GM12865 (cell line): ENCODE results near the gene ARHGAP12.
"Not testable (repeated sequence)": the region's sequence is repeated elsewhere in the genome, so short reads cannot be mapped to it uniquely, and the experiment has no call there.

Source experiments
- DNase-seq: peaks from one replicate; pipeline ENCODE4 v3.0.0; 2010; ENCODE audit warnings: low read depth
- H3K4me3 ChIP-seq: 2 replicates; pipeline ENCODE4 v1.5.1; 2011; ENCODE audit warnings: mild to moderate bottlenecking, low read depth, low read length, control low read depth
- TF ChIP-seq, protein P1 (sequence below): IDR thresholded peaks from 2 replicates; pipeline ENCODE4 v1.5.1; 2011; ENCODE audit warnings: low read length, control low read depth, low read depth, inconsistent platforms; ENCODE audit not compliant: insufficient read depth; ENCODE audit errors: missing control alignments

Gene ARHGAP12

DNA sequence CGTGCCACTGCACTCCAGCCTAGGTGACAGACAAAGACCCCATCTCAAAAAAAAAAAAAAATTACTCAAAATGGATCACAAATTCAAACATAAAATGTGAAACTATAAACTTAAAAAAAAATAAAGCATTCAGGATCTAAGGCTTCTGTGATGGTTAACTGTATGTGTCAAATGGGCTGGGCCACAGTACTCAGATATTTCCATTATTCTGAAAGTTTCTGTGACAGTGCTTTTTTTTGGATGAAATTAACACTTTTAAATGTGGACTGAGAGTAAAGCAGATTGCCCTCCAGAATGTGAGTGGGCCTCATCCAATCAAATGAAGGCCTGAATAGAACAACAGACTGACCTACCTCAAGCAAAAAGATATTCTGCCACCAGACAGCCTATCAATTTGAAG is 26.0 kb downstream of the ARHGAP12 start:
- TF ChIP-seq, protein P1, sequence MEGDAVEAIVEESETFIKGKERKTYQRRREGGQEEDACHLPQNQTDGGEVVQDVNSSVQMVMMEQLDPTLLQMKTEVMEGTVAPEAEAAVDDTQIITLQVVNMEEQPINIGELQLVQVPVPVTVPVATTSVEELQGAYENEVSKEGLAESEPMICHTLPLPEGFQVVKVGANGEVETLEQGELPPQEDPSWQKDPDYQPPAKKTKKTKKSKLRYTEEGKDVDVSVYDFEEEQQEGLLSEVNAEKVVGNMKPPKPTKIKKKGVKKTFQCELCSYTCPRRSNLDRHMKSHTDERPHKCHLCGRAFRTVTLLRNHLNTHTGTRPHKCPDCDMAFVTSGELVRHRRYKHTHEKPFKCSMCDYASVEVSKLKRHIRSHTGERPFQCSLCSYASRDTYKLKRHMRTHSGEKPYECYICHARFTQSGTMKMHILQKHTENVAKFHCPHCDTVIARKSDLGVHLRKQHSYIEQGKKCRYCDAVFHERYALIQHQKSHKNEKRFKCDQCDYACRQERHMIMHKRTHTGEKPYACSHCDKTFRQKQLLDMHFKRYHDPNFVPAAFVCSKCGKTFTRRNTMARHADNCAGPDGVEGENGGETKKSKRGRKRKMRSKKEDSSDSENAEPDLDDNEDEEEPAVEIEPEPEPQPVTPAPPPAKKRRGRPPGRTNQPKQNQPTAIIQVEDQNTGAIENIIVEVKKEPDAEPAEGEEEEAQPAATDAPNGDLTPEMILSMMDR = no peak
- H3K4me3 ChIP-seq = no peak overlapping the region
- DNase-seq = no peak

DNA sequence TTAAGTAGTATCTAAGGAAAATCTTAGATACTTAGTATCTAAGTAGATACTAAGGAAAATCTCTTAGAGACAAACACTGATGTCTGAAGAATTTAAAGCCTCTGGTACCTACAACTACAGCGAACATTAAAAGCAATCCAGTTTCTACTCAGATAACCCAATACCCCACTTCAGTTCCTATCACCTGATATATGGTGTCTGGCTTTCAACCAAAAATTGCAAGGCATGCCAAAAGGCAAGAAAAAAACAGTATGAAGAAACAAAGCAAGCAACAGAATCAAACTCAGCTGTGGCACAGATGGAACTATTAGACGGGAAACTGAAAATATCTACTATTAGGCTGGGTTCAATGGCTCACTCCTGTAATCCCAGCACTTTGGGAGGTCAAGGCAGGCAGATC is 31.1 kb downstream of the ARHGAP12 start:
- DNase-seq = no peak
- no peak overlapping the region for H3K4me3 ChIP-seq
- TF ChIP-seq, protein P1 = no peak

DNA sequence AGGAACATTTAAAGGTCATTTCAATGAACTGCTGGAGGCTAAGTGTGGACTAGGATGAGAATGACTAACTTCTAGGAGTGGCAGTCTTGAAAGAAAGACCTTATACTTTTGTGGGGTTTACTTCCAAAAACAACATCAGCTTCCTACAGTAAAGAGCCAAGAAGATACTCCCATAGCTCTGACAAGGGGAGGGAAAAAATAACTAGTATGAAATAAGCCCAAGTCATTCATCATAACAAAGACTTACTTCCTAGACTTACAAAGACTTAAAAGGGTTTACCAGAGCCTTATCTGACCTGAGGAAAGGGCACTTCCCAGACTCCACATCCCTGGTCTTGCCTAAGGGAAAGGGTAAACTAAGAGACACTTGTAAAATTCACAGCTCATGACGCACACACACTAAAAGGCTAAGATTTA is 31.7 kb downstream of the ARHGAP12 start:
- TF ChIP-seq, protein P1 = no peak
- H3K4me3 ChIP-seq = no peak overlapping the region
- DNase-seq = no peak

DNA sequence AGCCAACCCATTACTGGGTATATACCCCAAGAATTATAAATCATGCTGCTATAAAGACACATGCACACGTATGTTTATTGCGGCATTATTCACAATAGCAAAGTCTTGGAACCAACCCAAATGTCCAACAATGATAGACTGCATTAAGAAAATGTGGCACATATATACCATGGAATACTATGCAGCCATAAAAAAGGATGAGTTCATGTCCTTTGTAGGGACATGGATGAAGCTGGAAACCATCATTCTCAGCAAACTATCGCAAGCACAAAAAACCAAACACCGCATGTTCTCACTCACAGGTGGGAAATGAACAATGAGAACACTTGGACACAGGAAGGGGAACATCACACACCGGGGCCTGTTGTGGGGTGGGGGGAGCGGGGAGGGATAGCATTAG is 32.9 kb downstream of the ARHGAP12 start:
- not testable (repeated sequence) for DNase-seq, H3K4me3 ChIP-seq

DNA sequence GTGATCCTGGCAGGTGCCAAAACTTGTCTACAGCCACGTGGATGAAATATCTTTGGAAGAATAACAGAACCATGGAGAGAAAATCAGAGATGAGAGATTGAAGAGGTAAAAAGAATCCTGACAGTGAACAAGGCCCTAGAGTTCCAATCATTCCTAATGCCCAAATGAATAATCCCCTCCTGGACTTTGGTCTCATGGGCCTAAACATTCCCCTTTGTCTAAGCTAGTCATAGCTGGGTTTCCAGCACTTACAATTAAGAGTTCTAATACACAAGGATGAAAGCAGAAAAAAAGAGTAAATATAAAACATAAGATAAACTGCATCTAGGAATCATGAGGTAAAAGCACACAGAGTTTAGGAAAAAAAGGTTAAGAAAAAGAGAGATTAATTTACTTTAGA is 40.2 kb downstream of the ARHGAP12 start:
- TF ChIP-seq, protein P1 = no peak
- no peak overlapping the region for H3K4me3 ChIP-seq
- no peak for DNase-seq

DNA sequence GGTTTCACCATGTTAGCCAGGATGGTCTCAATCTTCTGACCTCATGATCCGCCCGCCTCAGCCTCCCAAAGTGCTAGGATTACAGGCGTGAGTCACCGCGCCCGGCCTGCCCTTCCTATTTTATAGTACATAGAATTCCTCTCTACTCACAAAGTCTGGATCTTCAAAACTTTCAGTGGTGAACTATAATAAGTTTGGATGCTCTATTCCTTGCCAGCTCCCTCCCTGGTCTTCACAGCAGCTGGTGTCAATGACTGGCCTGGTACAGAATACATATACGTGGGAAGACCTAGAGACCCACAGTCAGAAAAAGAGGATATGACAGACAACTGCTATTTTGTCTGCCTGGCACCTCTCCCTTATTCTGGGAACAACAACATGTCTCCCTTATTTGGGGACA is 40.8 kb downstream of the ARHGAP12 start:
- no peak for DNase-seq
- TF ChIP-seq, protein P1 = no peak
- no peak overlapping the region for H3K4me3 ChIP-seq

DNA sequence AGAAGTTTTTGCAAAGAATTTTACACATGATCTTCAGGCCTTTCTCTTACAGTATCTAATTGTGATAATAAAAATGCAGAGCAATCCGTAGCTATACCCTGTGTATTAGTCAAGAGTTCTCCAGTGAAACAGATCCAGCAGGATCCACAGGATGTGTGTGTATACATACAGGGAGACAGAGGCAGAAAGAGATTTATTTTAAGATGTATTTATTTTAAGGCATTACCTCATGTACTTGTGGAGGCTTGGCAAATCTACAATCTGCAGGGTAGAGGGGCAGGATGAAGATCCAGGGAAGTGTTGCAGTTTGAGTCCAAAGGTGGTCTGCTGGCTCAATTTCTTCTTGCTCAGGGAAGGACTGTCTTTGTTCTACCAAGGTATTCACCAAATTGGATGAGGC is 41.7 kb downstream of the ARHGAP12 start:
- no peak for DNase-seq
- no peak overlapping the region for H3K4me3 ChIP-seq
- TF ChIP-seq, protein P1 = no peak
